HEK293T (cell line): Measurements from ENCODE around the gene SCTR.

Experiments used
- CTCF ChIA-PET: fragments of 350-600 bp; formaldehyde crosslinking; extraction: SDS; loops from one replicate; lab custom pipeline; 2021; ENCODE audit warnings: antibody characterized with exemption, inconsistent platforms; lab: Yijun Ruan, JAX
- POLR2A ChIA-PET: fragments of 350-600 bp; formaldehyde crosslinking; extraction: SDS; loops from one replicate; lab custom pipeline; 2020; ENCODE audit warnings: antibody characterized with exemption, inconsistent platforms; lab: Yijun Ruan, JAX
- DNase-seq: peaks from one replicate; pipeline ENCODE4 v3.0.0; 2012; ENCODE audit warnings: mixed read lengths; ENCODE audit errors: extremely low spot score
- ARNT ChIP-seq: fragments of 450-650 bp; IDR thresholded peaks from 2 replicates; pipeline ENCODE4 v1.6.1; 2017; ENCODE audit warnings: mild to moderate bottlenecking
- BHLHE40 ChIP-seq: fragments of 450-650 bp; IDR thresholded peaks from 2 replicates; pipeline ENCODE4 v1.6.1; 2016; ENCODE audit warnings: mild to moderate bottlenecking, moderate library complexity, borderline replicate concordance
- CTBP1 ChIP-seq: fragments of 450-650 bp; IDR thresholded peaks from 2 replicates; pipeline ENCODE4 v1.6.1; 2016; ENCODE audit warnings: borderline replicate concordance
- ELF4 ChIP-seq: fragments of 450-650 bp; IDR thresholded peaks from 2 replicates; pipeline ENCODE4 v1.6.1; 2017; ENCODE audit warnings: antibody characterized with exemption
- FOXA1 ChIP-seq: fragments of 450-650 bp; IDR thresholded peaks from 2 replicates; pipeline ENCODE4 v1.6.1; 2016; ENCODE audit warnings: mild to moderate bottlenecking
- FOXK2 ChIP-seq: fragments of 450-650 bp; IDR thresholded peaks from 2 replicates; pipeline ENCODE4 v1.6.1; 2016; ENCODE audit warnings: mild to moderate bottlenecking
- FOXM1 ChIP-seq: fragments of 450-650 bp; IDR thresholded peaks from 2 replicates; pipeline ENCODE4 v1.6.1; 2017; ENCODE audit warnings: mild to moderate bottlenecking, borderline replicate concordance
- HDGF ChIP-seq: fragments of 450-650 bp; IDR thresholded peaks from 2 replicates; pipeline ENCODE4 v1.6.1; 2017; ENCODE audit warnings: antibody characterized with exemption, borderline replicate concordance
- L3MBTL2 ChIP-seq: fragments of 450-650 bp; conservative IDR thresholded peaks from 2 replicates; pipeline ENCODE4 v1.6.1; 2016; ENCODE audit warnings: mild to moderate bottlenecking
- LEF1 ChIP-seq: fragments of 450-650 bp; IDR thresholded peaks from 2 replicates; pipeline ENCODE4 v1.6.1; 2017; ENCODE audit warnings: mild to moderate bottlenecking, borderline replicate concordance
- NFRKB ChIP-seq: fragments of 450-650 bp; IDR thresholded peaks from 2 replicates; pipeline ENCODE4 v1.6.1; 2016; ENCODE audit warnings: mild to moderate bottlenecking, moderate library complexity
- PKNOX1 ChIP-seq: fragments of 450-650 bp; IDR thresholded peaks from 2 replicates; pipeline ENCODE4 v1.6.1; 2016
- SP1 ChIP-seq: fragments of 450-650 bp; IDR thresholded peaks from 2 replicates; pipeline ENCODE4 v1.6.1; 2017
- SUZ12 ChIP-seq: fragments of 450-650 bp; IDR thresholded peaks from 2 replicates; pipeline ENCODE4 v1.6.1; 2016; ENCODE audit warnings: mild to moderate bottlenecking
- TARDBP ChIP-seq: fragments of 450-650 bp; IDR thresholded peaks from 2 replicates; pipeline ENCODE4 v1.6.1; 2016
- ZNF384 ChIP-seq: fragments of 450-650 bp; IDR thresholded peaks from 2 replicates; pipeline ENCODE4 v1.6.1; 2016

Gene SCTR

DNA sequence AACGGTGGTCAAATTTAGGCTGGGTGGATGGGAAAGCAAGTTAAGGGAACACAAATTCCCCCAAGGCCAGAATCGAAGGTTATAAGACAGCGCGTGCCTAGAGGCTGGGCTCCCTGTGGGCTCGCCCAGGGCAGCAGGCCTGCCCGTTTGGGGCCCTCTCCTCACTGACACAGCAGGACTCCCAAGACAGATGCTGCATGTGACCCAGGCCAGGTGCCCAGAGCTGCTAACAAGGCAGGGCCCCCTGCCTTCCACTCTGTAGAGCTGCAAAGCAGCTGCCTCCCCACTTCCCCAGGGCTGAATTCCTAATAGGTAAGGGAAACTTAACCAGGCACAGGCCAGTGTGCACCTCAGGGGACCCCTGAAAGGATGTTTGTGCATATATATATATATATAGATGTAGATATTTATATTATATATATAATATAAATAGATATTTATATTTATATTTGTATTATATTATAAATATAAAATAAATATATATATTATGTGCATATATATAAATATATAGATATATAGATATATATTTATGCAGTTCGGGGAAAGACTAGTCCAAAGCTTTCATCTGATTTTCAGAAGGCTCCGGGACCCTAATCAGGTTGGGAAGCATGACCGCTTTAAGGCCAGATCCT, 48.9 kb downstream of the SCTR start:
- CTCF ChIA-PET: interaction anchor here (1.2 to 2.4 kb wide), 7 partner anchors 11 to 69 kb away, joined by 4 to 17 read pairs (median 7); no protein-coding TSS in a partner anchor

GRCh38 chr2:119474371-119475224, 49.7 kb downstream of the SCTR start:
- CTCF ChIA-PET: interaction anchor here (2.4 kb wide), 1 partner anchor 11 kb away, joined by 17 read pairs; no protein-coding TSS in a partner anchor
- TF ChIP-seq FOXM1: no peak
- TF ChIP-seq PKNOX1: no peak
- no peak for TF ChIP-seq FOXK2
- no peak for TF ChIP-seq BHLHE40
- no peak for TF ChIP-seq ARNT
- no peak for DNase-seq
- POLR2A ChIA-PET: no interaction called here

More for the DNA sequence above, 48.9 kb downstream of the SCTR start:
- no peak for TF ChIP-seq FOXM1
- no peak for TF ChIP-seq SP1
- TF ChIP-seq ZNF384: no peak
- POLR2A ChIA-PET: no interaction called here
- no peak for DNase-seq

GRCh38 chr2:119473621-119474370, 50.5 kb downstream of the SCTR start:
- CTCF ChIA-PET: no interaction called here
- TF ChIP-seq FOXM1: no peak
- TF ChIP-seq TARDBP: no peak
- no peak for TF ChIP-seq SP1
- no peak for TF ChIP-seq L3MBTL2
- TF ChIP-seq FOXK2: no peak
- TF ChIP-seq ELF4: no peak
- TF ChIP-seq ZNF384: no peak
- TF ChIP-seq FOXA1: no peak
- no peak for TF ChIP-seq NFRKB
- TF ChIP-seq BHLHE40: no peak
- no peak for TF ChIP-seq SUZ12
- no peak for TF ChIP-seq ARNT
- TF ChIP-seq HDGF: no peak
- TF ChIP-seq PKNOX1: no peak
- no peak for TF ChIP-seq LEF1
- TF ChIP-seq CTBP1: no peak
- no peak for DNase-seq
- POLR2A ChIA-PET: no interaction called here

DNA sequence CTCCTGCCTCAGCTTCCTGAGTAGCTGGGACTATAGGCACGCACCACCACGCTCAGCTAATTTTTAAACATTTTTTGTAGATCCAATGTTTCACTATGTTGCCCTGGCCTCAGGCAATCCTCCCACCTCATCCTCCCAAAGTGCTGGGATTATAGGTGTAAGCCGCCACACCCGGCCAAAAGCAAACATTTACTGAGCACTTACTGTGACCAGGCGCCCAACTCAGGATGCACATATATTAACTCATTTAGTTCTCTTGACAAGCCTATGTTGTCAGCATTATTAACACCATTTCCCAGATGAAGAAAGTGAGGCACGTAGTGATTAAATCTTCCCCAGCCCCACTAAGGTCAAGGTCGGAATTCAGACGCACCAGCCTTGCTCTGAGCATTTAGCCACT, 51.5 kb downstream of the SCTR start:
- POLR2A ChIA-PET: no interaction called here
- no peak for TF ChIP-seq L3MBTL2
- TF ChIP-seq SP1: no peak
- TF ChIP-seq CTBP1: no peak
- no peak for TF ChIP-seq BHLHE40
- no peak for TF ChIP-seq FOXA1
- TF ChIP-seq LEF1: no peak
- no peak for TF ChIP-seq SUZ12
- no peak for TF ChIP-seq ELF4
- TF ChIP-seq PKNOX1: no peak
- no peak for TF ChIP-seq ZNF384
- TF ChIP-seq NFRKB: no peak
- no peak for TF ChIP-seq TARDBP
- no peak for TF ChIP-seq HDGF
- no peak for TF ChIP-seq FOXM1
- no peak for TF ChIP-seq FOXK2
- no peak for TF ChIP-seq ARNT
- CTCF ChIA-PET: no interaction called here
- DNase-seq: no peak

DNA sequence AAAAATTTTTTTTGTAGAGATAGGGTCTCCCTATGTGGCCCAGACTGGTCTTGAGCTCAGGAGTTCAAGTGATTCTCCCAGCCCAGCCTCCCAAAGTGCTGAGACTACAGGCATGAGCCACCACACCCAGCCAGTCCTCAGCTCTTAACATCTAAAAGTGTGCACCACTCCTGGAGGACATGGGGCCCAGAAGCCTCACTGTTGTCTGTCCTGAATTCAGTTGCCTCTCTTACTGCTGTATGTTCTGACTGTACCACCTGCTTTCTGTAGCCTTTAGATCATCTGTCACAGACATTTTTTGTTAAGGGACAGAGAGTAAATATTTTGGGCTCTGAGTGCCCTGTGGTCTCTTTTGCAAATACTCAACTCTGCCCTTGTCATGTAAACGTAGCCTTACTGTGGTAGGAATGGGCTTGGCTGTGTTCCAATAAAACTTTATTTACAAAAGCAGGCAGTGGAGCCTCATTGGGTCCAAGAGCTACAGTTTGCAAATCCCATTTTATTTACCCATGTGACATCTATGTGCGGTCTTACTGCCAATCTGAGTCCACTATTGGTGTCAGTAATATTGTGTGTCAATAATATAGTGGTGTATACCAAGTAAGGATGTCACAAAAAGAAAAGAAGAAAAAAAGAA, 54.5 kb downstream of the SCTR start:
- POLR2A ChIA-PET: no interaction called here
- CTCF ChIA-PET: interaction anchor here (0.6 kb wide), 2 partner anchors 20 to 162 kb away, joined by 3 to 5 read pairs; no protein-coding TSS in a partner anchor
- no peak for TF ChIP-seq FOXA1
- TF ChIP-seq L3MBTL2: no peak
- no peak for TF ChIP-seq FOXM1
- TF ChIP-seq CTBP1: no peak
- no peak for TF ChIP-seq NFRKB
- no peak for TF ChIP-seq SP1
- no peak for TF ChIP-seq HDGF
- no peak for TF ChIP-seq TARDBP
- TF ChIP-seq ZNF384: no peak
- no peak for TF ChIP-seq SUZ12
- no peak for TF ChIP-seq BHLHE40
- no peak for TF ChIP-seq ARNT
- TF ChIP-seq LEF1: no peak
- TF ChIP-seq ELF4: no peak
- no peak for TF ChIP-seq FOXK2
- TF ChIP-seq PKNOX1: no peak
- no peak for DNase-seq
